ENCODE data around the gene APOBEC3F.

APOBEC3F gene

DNA sequence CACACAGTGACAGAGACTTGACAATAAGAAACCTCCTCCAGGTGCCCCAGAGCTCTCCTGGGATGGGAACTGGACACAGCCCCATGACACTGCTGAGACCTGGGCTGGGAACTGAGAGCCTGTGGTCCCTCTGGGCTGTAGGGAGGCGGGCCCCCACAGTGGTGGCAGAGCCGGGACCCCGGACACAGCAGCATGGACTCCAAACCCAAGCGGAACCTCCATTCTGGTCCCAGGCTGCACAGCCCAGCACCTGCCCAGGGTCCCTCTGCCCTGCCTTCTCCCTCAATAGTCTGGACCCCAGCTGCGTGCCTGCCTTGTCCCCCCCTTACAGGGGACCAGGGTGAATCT, 48.0 kb downstream of the APOBEC3F start:
- TF ChIP-seq ZFX (IDR thresholded peaks at IDR 0.05), result no peak
- TF ChIP-seq, protein P1, sequence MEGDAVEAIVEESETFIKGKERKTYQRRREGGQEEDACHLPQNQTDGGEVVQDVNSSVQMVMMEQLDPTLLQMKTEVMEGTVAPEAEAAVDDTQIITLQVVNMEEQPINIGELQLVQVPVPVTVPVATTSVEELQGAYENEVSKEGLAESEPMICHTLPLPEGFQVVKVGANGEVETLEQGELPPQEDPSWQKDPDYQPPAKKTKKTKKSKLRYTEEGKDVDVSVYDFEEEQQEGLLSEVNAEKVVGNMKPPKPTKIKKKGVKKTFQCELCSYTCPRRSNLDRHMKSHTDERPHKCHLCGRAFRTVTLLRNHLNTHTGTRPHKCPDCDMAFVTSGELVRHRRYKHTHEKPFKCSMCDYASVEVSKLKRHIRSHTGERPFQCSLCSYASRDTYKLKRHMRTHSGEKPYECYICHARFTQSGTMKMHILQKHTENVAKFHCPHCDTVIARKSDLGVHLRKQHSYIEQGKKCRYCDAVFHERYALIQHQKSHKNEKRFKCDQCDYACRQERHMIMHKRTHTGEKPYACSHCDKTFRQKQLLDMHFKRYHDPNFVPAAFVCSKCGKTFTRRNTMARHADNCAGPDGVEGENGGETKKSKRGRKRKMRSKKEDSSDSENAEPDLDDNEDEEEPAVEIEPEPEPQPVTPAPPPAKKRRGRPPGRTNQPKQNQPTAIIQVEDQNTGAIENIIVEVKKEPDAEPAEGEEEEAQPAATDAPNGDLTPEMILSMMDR (conservative IDR thresholded peaks at IDR 0.05), result no peak
- H3K27ac ChIP-seq, result no peak overlapping the region

DNA sequence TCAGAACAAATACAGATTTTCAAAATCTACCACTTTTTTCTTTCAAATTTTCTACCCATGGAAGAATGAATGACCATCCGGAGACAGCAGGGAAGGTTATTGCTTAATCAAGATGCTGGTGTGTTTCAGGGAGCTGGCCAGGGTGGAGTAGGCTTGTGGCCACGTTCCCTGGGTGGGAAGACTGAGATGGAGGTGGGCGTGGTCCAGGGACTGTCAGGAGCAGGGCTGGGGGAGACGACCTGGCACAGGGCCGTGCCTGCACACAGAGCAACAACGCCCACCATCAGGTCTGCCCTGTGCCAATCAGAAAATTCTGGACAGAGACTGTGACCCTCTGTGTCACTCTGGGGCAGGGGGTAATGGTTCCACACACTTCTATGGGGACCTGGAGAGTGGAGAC, 49.3 kb downstream of the APOBEC3F start:
- no peak for TF ChIP-seq ZFX (IDR thresholded peaks at IDR 0.05)
- TF ChIP-seq, protein P1 (conservative IDR thresholded peaks at IDR 0.05), result no peak
- H3K27ac ChIP-seq, result no peak overlapping the region

- no peak overlapping the region for H3K27ac ChIP-seq
- TF ChIP-seq, protein P1 (conservative IDR thresholded peaks at IDR 0.05), result no peak
- TF ChIP-seq ZFX (IDR thresholded peaks at IDR 0.05), result no peak
Measured at GRCh38 chr22:39090426-39091064, 49.9 kb downstream of the APOBEC3F start.

DNA sequence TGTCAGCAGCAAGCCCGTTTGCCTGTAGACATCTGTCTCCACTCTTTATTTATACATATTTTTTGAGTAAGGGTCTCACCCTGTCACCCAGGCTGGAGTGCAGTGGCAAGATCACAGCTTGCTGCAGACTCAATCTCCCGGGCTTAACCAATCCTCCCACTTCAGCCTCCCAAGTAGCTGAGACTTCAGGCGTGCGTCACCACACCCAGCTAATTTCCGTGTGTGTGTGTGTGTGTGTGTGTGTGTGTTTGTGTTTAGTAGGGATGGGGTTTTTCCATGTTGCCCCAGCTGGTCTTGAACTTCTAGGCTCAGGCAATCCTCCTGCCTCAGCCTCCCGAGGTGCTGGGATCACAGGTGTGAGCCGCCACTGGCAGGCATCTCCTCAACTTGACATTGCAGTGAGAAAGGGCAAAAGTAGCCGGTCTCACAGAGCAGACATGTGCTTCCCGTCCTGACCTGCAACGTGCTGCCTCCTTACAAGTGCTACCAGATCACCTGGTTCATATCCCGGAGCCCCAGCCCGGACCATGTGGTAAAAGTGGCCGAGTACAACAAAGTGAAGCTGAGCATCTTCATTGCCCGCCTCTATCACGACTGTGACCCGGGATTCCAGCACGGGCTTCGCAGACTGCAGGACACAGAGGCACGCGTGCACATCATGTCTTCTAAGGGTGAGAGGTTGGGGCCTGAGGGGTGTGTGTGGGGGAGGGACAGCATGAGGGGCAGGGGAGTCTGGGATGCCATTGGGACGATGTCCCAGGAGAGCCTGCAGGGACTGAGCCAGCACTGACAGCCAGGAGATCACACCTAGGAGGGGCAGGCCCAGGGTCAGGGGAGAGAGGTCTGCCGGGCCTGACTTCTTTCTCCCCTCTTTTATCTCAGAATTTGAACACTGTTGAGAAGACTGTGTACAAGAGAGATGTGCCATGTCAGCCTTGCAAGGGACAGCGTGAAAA, 50.7 kb downstream of the APOBEC3F start:
- TF ChIP-seq, protein P1 (conservative IDR thresholded peaks at IDR 0.05), result no peak
- TF ChIP-seq ZFX (IDR thresholded peaks at IDR 0.05), result no peak
- H3K27ac ChIP-seq, result no peak overlapping the region

DNA sequence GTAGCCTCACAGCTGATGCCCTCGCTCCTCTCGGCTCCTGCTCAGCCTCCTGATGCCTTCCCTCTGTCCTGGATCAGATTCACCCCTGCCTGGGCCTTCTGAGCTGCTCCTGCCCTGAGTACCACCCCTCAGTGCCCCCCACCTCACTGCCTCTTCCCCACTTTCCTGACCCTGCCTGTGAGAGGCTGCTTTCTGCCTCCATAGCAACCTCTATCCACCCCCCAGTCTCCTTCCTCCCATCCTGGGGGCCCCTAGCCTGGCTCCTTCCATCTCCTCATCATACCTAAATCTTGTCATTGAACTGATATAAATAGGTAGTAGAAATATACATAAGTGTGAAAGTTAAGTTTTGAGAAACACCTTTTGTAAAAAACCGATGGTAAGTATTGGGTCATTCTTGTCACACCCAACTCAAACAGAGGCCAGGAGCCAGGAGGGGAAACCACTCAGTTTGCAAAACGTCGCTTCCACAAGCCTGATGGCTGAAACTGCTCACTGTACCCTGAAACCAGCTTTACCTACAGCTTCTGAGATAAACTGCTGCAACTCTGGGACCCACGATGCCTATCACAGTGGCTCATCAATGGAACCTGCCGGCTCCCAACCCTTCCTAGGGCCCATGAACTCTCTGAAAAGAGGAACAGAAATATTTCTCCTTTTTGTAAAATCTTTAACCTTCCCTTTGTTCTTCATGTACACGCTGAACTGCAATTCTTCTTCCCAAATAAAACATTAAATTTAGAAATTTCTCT, 51.6 kb downstream of the APOBEC3F start:
- TF ChIP-seq, protein P1 (conservative IDR thresholded peaks at IDR 0.05), result no peak
- no peak for TF ChIP-seq ZFX (IDR thresholded peaks at IDR 0.05)
- H3K27ac ChIP-seq, result no peak overlapping the region

DNA sequence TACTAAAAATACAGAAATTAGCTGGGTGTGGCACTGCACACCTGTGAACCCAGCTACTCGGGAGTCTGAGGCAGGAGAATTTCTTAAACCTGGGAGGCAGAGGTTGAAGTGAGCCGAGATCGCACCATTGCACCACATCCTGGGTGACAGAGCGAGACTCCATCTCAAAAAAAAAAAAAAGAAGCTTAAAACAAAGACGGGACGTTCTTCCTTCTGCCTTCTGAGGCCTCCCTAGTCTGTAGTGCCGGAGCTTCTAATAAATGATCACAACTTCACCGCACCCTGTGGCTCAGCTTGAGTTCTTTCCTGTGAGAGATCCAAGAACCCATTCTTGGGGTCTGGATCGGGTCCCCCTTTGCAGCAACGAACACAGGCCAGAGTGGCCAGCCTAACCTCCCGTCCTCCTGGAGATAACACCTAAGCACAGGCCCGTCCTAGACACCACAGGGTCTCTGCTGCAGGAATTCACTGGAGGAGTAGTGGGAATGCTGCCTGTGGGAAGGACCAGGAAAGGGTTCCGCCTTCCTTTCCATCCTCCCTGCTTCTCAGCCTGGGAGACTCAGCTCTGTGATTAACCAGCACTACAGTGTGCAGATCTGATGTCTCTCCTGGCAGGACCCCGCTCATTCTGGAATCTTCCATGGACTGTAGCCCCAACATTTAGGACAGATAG, 54.2 kb downstream of the APOBEC3F start:
- no peak overlapping the region for H3K27ac ChIP-seq
- no peak for TF ChIP-seq ZFX (IDR thresholded peaks at IDR 0.05)
- TF ChIP-seq, protein P1 (conservative IDR thresholded peaks at IDR 0.05), result no peak

All from C4-2B (cell line).